Measurements from ENCODE around the gene POLR2J3.
"Not testable (repeated sequence)": the region's sequence is repeated elsewhere in the genome, so short reads cannot be mapped to it uniquely, and the experiment has no call there.

POLR2J3 gene

DNA sequence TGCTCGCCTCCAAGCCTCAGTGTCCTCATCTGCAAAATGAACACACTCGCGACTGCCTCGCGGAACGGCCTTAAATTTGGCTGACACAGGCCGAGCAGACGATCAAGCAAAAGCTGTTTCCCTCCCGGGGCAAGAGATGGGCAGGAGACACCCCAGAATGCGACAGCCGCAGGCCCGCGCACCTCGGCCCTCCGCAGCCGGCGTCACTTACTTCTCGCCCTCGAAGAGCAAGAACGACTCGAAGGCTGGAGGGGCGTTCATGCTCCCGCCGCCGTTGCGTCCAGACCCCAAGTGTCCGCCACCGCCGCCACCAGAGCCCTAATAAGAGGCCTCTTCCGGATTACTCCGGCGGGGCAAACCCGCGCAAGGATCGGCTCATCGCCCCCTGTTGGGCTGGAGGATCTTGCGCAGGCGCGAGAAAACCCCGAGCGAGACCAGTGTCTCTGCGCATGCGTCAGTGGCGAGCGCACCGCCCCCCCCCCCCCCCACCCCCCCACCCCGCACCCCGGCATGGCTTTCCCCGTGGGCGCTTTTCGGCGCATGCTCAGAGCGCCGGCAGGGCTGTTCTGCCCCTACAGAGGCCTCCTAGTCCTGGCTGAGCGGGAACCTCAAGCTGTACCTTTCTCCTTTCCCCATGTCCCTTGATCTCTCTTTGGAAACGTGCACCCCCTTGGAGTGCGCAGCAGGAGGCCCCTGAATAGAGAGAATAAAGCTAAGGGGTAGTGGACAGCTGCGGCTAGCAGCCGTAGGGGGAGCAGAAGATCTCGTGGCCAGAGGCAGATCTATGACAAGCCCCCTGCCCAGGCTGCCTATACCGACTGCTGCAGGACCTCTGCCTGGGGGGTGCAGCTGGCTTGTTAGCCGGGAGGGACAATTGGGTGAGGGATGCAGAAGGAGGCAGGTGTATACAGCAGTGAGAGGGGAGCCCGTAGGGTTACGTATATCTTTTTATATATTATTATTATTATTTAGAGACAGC is at the start of gene POLR2J3:
Gene POLR2J3 (minus strand): TSS at position 323 of the 979 bp plus-strand sequence. CDS start 62 bp downstream, at position 261.
- not testable (repeated sequence) for DNase-seq (ENCODE audit: low spot score)

DNA sequence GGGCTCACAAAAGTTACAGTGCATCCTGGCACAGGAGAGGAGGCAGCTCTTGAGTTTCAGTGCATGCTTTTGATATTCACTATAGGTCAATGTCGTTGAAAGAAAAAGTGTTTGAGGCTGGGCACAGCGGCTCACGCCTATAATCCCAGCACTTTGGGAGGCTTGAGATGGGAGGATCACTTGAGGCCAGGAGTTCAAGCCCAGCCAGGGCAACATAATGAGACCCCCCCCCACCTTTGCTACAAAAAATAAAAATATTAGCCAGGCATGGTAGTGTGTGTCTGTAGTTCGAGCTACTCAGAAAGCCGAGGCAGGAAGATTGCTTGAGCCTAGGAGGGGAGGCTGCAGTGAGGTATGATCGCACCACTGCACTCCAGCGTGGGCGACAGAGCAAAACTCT is 45.7 kb upstream of the POLR2J3 start:
- DNase-seq (ENCODE audit: low spot score) = not testable (repeated sequence)

DNA sequence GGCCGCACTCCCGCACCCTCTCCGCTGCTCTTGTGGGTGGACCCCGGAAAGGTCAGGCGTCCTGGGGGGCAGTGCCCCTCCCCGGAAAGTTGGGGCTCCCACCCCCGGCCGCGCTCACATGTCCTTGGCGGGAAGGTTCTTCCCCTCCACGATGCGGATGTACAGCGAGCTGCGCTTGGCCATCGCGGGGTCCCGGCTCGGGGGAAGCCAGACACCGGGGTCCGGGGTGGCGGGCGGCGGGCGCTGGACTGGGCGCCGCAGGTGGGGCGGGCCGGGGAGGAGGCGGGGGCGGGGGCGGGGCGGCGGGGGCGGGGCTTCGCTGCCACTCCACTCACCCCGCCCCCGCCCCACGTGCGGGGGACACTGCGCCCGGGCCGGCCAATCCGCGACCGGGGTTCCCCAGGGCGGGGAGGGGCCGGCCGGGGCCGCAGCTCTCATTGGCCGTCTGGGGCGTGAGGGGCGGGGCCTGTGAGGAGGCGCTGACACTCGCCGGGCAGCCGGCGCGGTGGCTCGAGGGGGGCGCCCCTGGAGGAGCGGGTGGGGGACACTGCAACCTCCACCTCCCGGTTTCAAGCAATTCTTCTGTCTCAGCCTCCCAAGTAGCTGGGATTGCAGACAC is 44.2 kb upstream of the POLR2J3 start, which contains the start of gene RASA4:
Gene RASA4 (minus strand): TSS at position 250 of the 619 bp plus-strand sequence. CDS start 67 bp downstream, at position 183.
- DNase-seq (ENCODE audit: low spot score) = not testable (repeated sequence)

DNA sequence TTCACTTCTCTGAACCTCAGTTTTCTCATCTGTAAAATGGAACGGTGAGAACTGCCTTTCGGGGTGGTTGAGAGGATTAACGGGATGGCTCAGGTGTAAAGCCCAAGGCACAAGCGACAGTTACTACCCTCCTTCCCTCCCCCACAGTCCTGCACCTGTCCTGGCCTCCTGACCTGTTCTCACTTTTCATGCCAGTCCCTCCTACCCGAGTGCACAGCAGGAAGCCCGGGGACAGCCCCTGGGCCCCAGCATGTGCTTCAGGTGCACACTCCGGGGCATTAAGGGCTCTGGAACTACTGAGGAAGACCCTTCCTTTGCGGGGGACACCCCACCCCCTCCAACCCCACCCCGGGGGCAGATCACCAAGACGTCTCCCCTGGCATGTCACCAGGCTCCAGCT is 43.5 kb upstream of the POLR2J3 start:
- not testable (repeated sequence) for DNase-seq (ENCODE audit: low spot score)

DNA sequence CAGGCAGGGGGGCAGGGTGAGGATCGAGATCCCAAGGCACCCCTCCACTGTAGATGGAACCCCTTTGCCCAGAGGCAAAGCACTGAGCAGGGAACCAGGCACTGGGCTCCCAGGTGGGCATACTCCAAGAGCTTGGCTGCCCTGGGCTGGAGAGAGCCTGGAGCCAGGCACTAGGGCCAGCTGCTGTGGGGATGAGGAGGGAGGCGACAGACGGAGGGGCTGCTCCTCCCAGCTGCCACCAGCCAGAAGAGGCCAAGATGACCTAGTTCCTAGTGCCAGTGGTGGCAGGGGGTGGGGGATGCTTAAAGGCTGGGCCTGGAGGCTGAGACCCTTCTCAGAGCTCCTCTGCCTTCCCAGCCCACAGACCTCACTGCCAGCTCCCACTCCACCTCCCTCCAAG is 42.5 kb upstream of the POLR2J3 start:
- not testable (repeated sequence) for DNase-seq (ENCODE audit: low spot score)

DNA sequence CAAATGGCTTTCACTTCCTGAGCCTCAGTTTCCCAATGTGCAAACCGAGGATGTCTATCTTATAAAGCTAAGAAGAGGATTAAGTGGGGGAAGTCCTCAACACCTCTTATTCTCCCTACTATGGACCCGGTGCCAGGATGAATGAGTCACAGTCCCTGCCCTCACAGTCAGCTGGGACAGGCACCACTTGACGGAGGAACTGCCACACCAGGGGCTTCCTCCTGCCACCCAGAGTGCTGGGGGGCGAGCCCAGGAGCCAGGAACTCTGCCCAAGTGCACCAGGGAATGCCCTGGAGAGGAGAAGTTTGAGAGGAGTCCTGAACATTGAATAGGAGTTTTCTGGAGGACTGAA is 41.9 kb upstream of the POLR2J3 start:
- not testable (repeated sequence) for DNase-seq (ENCODE audit: low spot score)

DNA sequence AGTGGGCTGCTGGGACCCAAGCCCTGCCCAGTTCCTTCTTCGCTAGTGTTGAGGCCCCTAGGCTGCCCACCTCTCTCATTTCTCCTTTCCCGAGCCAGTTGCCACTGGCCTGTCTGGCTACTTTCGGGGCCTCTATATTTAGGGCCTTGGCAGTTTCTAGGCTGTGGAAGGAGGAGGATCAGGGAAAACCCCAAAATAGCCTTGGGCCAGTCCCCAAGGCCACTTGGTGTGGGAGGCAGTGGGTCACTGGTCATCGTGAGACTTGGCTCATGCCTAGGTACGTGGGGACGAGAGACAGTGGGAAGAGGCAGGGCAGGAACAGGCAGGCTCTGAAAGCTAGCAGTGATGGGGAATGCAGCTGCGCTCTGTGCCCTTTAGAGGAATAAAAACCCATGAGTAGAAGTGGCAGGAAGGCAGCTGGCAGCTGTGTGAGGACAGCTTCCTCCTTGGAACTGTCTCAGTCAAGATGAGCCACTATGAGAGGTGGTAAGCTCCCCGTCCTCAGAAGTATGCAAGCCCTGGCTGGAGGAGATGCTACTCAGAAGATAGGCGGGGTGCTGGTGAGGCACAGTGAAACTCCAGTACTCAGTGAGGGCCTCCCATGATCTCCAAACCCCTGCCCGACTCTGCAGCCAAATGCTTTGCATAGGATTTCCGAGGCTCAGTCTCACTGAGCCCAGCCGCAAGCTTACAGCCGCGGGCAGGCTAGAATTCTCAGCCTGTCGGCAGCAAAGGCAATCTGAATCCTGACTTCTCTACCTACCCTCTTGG is 41.4 kb upstream of the POLR2J3 start:
- not testable (repeated sequence) for DNase-seq (ENCODE audit: low spot score)

DNA sequence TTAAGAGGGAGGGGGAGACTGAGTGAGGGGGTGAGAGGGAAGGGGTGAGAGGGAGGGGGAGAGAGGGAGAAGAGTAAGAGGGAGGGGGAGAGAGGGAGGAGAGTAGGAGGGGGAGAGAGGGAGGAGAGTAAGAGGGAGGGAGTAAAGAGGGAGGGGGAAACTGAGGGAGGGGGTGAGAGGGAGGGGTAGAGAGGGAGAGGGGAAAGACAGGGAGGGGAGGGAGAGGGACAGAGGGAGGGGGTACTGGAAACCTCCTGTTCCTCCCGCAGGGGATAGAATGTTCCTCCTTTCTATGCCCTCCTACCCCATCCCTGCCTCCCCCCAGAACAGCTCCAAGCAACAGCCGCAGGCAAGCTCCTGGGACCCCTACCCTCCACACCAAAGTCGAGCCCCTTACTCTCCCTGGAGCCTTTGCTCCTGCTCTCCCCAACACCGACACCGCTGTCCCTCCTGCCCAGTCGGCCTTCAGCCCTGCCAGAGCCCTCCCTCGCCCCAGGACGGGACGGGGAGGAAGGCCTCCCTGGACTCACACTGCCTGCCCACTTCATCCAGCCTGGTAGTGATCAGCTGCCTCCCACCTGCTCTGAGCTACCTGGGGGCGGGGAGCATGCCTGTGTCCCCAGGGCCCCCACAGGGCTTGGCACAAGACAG is 39.4 kb upstream of the POLR2J3 start:
- DNase-seq (ENCODE audit: low spot score) = not testable (repeated sequence)

DNA sequence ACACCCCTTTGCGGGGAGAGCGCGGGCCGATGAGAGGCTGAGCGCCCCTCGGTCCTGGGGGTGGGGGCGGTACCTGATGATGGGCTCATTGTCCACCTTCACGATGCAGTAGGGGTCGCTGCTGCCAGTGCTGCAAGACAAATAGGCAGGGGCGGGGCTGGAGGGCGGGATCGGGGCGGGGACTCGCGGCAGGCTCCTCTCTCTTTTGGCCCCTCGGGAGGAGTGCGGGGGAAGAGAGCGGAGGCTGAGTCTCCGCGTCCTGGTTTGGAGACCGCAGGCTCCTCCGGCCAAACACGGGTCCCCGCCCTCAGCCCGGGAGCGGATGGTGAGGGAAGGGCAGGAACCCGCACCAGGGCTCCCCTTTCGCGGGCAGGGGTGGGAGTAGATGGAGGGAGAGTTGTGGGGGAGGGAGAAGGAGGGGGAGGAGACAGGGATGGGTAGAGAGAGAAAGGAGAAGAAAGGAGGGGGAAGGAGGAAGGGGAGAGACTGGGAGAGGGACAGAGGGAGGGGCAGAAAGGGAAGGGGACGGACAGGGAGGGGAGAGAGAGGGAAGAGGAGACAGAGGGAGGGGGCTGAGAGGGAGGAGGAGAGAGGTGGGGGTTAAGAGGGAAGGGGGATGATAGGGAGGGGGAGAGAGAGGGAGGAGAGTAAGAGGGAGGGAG is 38.8 kb upstream of the POLR2J3 start:
- not testable (repeated sequence) for DNase-seq (ENCODE audit: low spot score)

DNA sequence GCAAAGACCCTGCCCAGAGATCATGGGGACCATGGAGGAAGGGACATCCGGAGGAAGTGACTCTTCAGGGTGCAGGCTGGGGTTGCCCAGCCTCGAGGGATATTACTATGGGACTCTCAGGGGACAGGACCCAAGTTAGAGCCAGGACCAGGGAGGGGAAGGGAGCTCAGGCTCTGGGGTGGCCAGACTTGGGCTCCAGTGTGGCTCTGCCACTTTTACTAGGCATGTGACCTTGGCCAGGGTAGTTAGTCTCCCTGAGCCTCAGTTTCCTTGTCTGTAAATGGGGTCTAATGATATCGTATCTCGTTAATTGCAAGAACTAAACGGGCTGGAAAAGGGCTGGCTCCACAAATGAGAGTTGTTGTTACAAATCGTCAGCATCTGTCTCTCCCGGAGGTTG is 38.1 kb upstream of the POLR2J3 start:
- not testable (repeated sequence) for DNase-seq (ENCODE audit: low spot score)

DNA sequence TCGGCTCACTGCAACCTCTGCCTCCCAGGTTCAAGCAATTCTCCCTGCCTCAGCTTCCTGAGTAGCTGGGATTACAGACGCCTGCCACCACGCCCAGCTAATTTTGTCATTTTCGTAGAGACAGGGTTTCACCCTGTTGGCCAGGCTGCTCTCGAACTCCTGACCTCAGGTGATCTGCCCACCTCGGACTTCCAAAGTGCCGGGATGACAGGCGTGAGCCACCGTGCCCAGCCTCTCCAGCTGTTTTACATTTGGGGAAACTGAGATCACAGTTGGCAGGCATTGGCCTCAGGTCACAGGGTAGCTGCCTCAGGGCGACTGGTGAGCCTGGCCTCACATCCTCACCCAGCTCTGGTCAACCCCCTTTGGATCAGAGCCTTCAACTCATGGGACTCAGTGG is 37.4 kb upstream of the POLR2J3 start:
- not testable (repeated sequence) for DNase-seq (ENCODE audit: low spot score)

DNA sequence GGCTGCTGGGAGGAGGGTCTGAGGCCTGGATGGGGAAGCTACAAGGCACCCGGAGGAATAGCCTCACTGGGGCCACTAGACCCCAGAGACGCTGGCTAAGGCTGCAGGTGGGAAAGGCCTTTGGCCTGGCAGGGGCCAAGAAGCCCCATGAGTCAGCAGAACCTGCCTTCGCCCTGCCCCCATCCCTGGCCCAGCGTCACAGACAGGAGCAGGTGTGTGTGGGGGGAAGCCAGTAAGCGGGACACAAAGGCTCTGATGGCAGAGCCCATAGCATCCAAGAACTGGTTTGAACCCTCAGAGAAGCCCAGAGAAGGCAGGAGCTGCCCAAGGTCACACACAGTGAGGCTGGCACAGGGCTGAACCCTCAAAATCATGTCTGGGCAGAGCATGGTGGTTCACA is 34.5 kb upstream of the POLR2J3 start:
- DNase-seq (ENCODE audit: low spot score) = not testable (repeated sequence)

DNA sequence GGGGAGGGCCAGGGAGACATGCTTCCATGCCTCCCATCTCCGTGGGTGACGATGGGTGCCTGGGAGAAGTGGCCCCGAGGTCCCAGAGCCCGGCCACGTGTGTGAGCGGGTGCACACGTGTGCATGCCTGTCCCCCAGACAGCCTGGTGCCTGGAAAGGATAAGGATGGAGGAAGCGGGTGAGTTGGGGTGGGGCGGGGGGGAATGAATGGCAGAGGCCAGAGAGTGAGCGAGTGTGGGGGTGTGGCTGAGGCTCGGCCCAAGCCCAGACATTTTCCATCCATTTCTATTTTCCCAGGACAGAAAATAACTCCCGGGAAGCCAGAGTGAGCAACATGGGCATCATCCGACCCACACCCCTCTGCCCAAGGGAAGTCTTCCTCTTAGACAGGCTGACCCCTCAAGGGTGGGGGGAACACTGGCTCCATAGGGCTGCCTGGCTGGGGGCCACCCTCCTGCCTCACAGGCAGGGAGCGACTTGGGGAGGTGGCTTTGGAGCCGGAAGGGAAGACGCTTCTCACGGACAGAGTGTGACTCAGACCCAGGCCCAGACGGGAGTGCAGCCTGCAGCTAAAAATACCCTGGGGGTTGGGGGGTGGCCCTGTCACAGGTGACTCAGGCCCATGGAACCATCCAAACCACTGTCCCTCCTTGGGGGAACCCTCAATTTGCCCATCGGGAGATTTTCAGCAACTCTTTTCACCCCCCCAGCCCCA is 32.2 kb upstream of the POLR2J3 start:
- not testable (repeated sequence) for DNase-seq (ENCODE audit: low spot score)

DNA sequence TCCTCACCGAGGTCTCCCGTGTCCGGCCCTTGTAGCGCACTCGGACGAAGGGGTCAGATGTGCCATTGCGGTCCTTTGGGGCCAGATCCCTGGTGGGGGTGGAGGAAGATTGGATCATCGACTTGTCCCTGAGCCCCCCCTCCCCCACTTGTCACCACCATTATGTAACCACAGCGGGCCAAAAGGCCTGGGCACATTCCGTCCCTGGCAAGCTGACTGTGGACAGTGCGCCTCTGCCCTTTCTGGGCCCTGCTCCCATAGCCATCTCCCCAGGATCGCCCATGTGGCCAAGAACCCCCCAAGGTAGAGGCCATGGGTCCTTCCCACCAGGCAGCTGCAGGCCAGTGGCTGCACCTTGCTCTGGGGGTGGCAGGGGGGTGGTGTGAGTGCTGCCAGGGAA is 29.9 kb upstream of the POLR2J3 start:
- not testable (repeated sequence) for DNase-seq (ENCODE audit: low spot score)

DNA sequence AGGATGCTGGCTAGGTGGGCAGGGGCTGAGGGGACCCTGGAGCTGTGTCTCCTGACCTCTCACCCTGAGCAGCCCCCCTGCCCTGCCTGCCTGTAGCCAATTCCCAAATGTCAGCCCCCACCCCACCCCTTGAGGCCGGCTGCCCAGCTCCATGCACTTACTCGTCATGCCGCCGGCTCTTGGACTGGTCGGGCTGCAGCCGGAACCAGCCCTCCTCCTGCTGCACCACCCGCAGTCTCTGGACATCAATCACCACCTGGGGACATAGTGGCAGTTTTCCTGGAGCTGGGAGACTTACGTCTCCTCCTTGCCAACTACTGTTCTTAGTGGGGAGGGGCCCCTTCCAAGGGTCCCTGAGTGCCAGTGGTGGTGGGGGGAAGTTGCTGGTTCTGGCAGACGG is 27.3 kb upstream of the POLR2J3 start:
- not testable (repeated sequence) for DNase-seq (ENCODE audit: low spot score)

DNA sequence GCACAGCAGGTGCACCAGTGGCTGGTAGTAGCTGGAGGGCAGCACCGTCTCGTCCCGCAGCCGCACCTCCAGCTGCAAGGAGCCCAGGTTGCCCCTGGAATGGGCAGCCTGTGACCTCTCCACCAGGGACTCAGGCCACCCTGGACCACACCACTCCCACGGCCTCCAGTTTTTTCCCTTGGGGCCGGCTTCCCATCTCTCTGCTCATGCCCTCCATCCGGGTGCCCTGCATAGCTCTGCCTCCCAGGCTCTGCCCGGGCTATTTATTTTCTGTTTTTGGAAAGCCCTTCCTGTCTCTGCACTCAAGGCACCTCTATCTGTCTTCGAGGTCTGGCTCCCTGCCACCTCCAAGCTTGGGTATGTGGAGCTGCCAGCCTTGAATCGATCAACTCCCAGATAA is 23.7 kb upstream of the POLR2J3 start:
- not testable (repeated sequence) for DNase-seq (ENCODE audit: low spot score)

DNA sequence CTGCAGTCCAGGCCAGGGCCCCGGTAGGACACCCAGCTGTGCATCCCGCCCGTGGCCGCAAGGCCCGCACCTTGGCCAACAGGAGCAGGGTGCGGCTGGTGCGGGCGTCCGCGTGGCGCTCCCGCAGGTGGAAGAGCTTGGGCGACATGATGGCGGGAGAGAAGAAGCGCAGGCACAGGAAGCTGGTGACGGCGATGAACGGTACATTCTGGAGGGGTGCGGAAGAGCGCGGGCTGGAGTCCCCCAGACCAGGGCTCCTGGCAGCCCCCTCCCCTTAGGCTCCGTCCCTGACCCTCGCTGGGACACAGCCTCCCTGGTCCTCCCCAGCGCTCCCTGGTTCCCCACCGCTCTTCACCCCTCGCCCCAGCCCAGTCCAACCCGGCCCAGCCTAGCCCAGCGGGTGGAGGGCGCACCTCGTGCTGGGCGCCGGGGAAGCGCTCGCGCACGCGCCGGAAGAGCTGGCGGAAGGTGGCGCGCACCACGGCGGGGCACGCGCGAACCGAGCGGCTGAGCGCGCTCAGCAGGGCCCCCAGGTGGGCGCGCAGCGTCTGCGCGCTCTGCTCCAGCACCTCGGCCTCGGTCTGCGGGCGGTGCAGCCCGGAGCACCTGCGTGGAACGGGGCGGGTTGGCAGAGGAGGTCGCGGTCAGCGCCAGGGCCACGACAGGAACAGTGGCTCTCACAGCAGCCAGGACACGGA is 21.4 kb upstream of the POLR2J3 start:
- not testable (repeated sequence) for DNase-seq (ENCODE audit: low spot score)

DNA sequence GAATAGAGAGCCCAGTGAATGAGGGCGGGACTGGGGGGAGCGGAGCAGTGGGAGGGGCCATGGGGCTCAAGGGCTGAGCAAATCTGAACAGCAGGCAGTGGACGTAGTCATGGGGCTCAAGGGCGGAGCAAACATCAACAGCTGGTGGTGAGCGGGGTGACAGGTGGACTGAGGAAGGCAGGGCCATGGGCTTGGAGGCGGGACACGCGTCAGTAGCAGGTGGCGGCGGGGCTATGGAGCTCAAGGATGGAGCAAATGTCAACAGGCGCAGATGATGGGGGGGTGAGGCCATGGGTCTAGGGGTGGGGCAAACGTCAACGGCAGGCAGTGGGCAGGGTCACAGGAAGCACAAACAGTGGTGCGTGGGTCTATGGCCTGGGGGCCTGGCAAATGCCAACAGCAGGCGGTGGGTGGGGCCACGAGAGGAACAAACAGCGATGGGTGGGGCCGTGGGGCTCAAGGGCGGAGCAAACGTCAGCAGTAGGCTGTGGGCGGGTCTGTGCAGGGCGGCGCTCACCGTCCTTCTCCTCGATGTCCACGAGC is 20.2 kb upstream of the POLR2J3 start:
- not testable (repeated sequence) for DNase-seq (ENCODE audit: low spot score)

DNA sequence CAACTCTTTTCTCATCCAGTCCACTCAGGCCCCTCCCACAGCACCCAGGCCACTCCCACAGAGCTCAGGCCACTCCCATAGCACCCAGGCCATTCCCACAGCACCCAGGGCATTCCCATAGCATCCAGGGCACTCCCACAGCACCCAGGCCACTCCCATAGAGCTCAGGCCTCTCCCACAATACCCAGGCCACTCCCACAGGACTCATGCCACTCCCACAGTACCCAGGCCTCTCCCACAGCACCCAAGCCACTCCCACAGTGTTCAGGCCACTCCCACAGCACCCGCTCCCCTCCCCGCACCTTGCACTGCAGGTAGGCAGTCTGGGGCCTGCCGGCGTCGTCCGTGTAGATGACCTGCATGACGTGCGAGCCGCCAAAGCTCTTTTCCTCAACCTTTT is 17.5 kb upstream of the POLR2J3 start:
- DNase-seq (ENCODE audit: low spot score) = not testable (repeated sequence)
